K562 (cell line): ENCODE results near the gene ZDHHC11B. TPM values are rescaled to one million over a fixed set of nuclear protein-coding genes. Genes with fewer than 3 reads are reported as not detected.
"Not testable (repeated sequence)": the region's sequence is repeated elsewhere in the genome, so short reads cannot be mapped to it uniquely, and the experiment has no call there.

Experiments used
- ATAC-seq: fragments of 200-7000 bp; cut with Tn5 transposase; 3 replicates; pipeline ENCODE4 v1.9.1; 2020; ENCODE audit warnings: moderate library complexity
- BruUV-seq: library from RNA; stranded (reverse); fragments of 400-500 nt; replicated peaks from 2 replicates; lab custom pipeline; 2021; lab: Mats Ljungman, UMichigan
- CTCF ChIA-PET: fragments of 300-600 bp; formaldehyde crosslinking; extraction: SDS; loops from one replicate; lab custom pipeline; 2021; ENCODE audit warnings: low intra/inter-chr PET ratio; lab: Yijun Ruan, JAX
- POLR2A ChIA-PET: fragments of 300-600, 350-650 bp; sonication (Branson Sonifier 250); formaldehyde crosslinking; extraction: SDS; loops from one replicate; lab custom pipeline; 2021; ENCODE audit warnings: antibody characterized with exemption, inconsistent platforms; lab: Yijun Ruan, JAX
- DNase-seq, 4 experiments: peaks; one replicate each; pipeline versions ENCODE4 v3.0.0 to v3.0.0-alpha.2; 2011 to 2018; ENCODE audit warnings: low spot score in 3 of 4, mixed read lengths in 3 of 4; ENCODE audit errors: extremely low read depth in 1 of 4
- FAIRE-seq: peaks from 2 replicates; lab custom pipeline; 2011; peaks lifted over from hg19 to GRCh38; lab: Jason Lieb, UNC
- H2AFZ ChIP-seq: 2 replicates; pipeline ENCODE4 v1.6.0; 2011; ENCODE audit warnings: low read depth, low read length, control low read depth, inconsistent platforms
- H3K27ac ChIP-seq: fragments of 200-600 bp; 3 replicates; pipeline ENCODE4 v1.8.0; 2011; ENCODE audit warnings: low read depth, mild to moderate bottlenecking, control low read depth, inconsistent platforms, low read length, moderate library complexity, mixed read lengths; ENCODE audit errors: extremely low read depth
- H3K27me3 ChIP-seq, 2 experiments: fragments of 300-600 bp in 1 of 2; 2 replicates in 1 of 2; 3 replicates in 1 of 2; pipeline versions ENCODE4 v1.6.0 to v1.8.0; 2011; ENCODE audit warnings: inconsistent platforms in 2 of 2, low read length in 2 of 2, mild to moderate bottlenecking in 1 of 2, mixed read lengths in 1 of 2, moderate library complexity in 1 of 2; ENCODE audit not compliant: control insufficient read depth in 2 of 2, insufficient read depth in 2 of 2
- H3K36me3 ChIP-seq: fragments of 300-600 bp; 3 replicates; pipeline ENCODE4 v1.8.0; 2011; ENCODE audit warnings: mild to moderate bottlenecking, low read length, inconsistent platforms; ENCODE audit not compliant: control insufficient read depth, insufficient read depth
- H3K4me1 ChIP-seq, 2 experiments: fragments of 200-600 bp in 1 of 2; replicated peaks in 1 of 2; 2 replicates in 1 of 2; 3 replicates in 1 of 2; pipeline versions ENCODE4 v1.5.1 to v1.8.0; 2011; ENCODE audit warnings: inconsistent platforms in 2 of 2, low read length in 2 of 2, mild to moderate bottlenecking in 1 of 2, mixed read lengths in 1 of 2, moderate library complexity in 1 of 2; ENCODE audit not compliant: control insufficient read depth in 2 of 2, insufficient read depth in 2 of 2
- H3K4me2 ChIP-seq: 2 replicates; pipeline ENCODE4 v1.6.1; 2011; ENCODE audit warnings: low read length, control low read depth, inconsistent platforms, mixed read lengths; ENCODE audit not compliant: insufficient read depth
- H3K4me3 ChIP-seq: fragments of 200-600 bp; sonication (generic), shearing (Covaris generic); 2 replicates; pipeline ENCODE4 v1.5.1; 2016; ENCODE audit warnings: control low read depth, inconsistent platforms
- H3K79me2 ChIP-seq: fragments of 200-600 bp; 3 replicates; pipeline ENCODE4 v1.8.0; 2011; ENCODE audit warnings: low read length, inconsistent platforms; ENCODE audit not compliant: control insufficient read depth, insufficient read depth
- H3K9ac ChIP-seq, 2 experiments: 2 replicates each; pipeline versions ENCODE4 v1.6.0 to v1.6.1; 2011; ENCODE audit warnings: low read depth in 2 of 2, low read length in 2 of 2, control low read depth in 1 of 2, inconsistent platforms in 1 of 2, mild to moderate bottlenecking in 1 of 2, mixed read lengths in 1 of 2; ENCODE audit not compliant: insufficient read depth in 1 of 2
- H3K9me1 ChIP-seq: one replicate; pipeline ENCODE4 v1.6.0; 2011; ENCODE audit warnings: inconsistent platforms, mild to moderate bottlenecking, low read length, moderate library complexity; ENCODE audit not compliant: control insufficient read depth, insufficient read depth
- H3K9me3 ChIP-seq: replicated peaks from 2 replicates; pipeline ENCODE4 v1.5.1; 2011; ENCODE audit warnings: low read depth, low read length, inconsistent platforms; ENCODE audit not compliant: control insufficient read depth, insufficient read depth
- H4K20me1 ChIP-seq: replicated peaks from 2 replicates; pipeline ENCODE4 v1.6.1; 2011; ENCODE audit warnings: low read length, inconsistent platforms, mixed read lengths; ENCODE audit not compliant: control insufficient read depth, insufficient read depth
- BCL6 ChIP-seq: fragments of 250-450 bp; sonication (Bioruptor Pico); IDR thresholded peaks from 2 replicates; pipeline ENCODE4 v1.4.0; 2020
- DACH1 ChIP-seq: fragments of 450-650 bp; IDR thresholded peaks from 2 replicates; pipeline ENCODE4 v1.6.1; 2018; ENCODE audit not compliant: partially characterized antibody
- GABPA ChIP-seq: fragments of 200-800 bp; sonication (Bioruptor generic); conservative IDR thresholded peaks from 2 replicates; pipeline ENCODE4 v1.6.1; 2016; ENCODE audit warnings: low read depth, missing genetic modification characterization, missing compliant biosample characterization
- JUNB ChIP-seq: fragments of 450-650 bp; formaldehyde crosslinking; conservative IDR thresholded peaks from 2 replicates; pipeline ENCODE4 v1.4.0; 2020; ENCODE audit warnings: mild to moderate bottlenecking
- NBN ChIP-seq: fragments of 450-650 bp; IDR thresholded peaks from 2 replicates; pipeline ENCODE4 v1.6.1; 2016; ENCODE audit warnings: low read depth, mild to moderate bottlenecking
- RBM25 ChIP-seq: fragments of 200-400 bp; formaldehyde crosslinking; IDR thresholded peaks from 2 replicates; pipeline ENCODE4 v1.6.1; 2018; ENCODE audit warnings: low read length, low read depth, moderate library complexity; ENCODE audit not compliant: severe bottlenecking
- ZNF184 ChIP-seq: sonication (generic); formaldehyde crosslinking; IDR thresholded peaks from 2 replicates; pipeline ENCODE4 v1.5.0; 2020; ENCODE audit warnings: missing genetic modification reagents
- WGBS: fragments of 100-300 bp; shearing (Covaris generic); methylation state at CpG from one replicate; pipeline ENCODE4 v1.1.6; 2016; ENCODE audit warnings: low coverage, mixed read lengths; ENCODE audit not compliant: insufficient coverage; ENCODE audit errors: missing lambda C conversion rate; 5-methylcytosine and 5-hydroxymethylcytosine counted together
- in situ Hi-C: fragments of 300-500 bp; cut with MboI; formaldehyde crosslinking; loops from 4 replicates; pipeline ENCODE4 v1.15.0; 2018; ENCODE audit warnings: inconsistent platforms, mixed read lengths
- intact Hi-C: fragments of 100-400 bp; cut with micrococcal nuclease; formaldehyde crosslinking; loops from 2 replicates; pipeline ENCODE4 v1.14.2; 2022
- polyA plus RNA-seq, 8 experiments: library from polyadenylated mRNA; depleted of rRNA in 4 of 8; stranded (reverse) in 5 of 8; unstranded in 3 of 8; fragments of >200 nt; fragmentation: Nextera tagmentation in 2 of 8; fragmentation: Illumina TruSeq in 1 of 8; extraction: Ambion mirVana in 2 of 8; extraction: Trizol in 1 of 8; gene quantifications; 2 replicates each; pipeline versions ENCODE4 v1.2.1 to v1.2.3, GENCODE V29; 2011 to 2014; ENCODE audit warnings: inconsistent platforms in 1 of 8, missing spikeins in 1 of 8
- total RNA-seq, 7 experiments: library from RNA; depleted of rRNA in 6 of 7; stranded (reverse); fragments of >200 nt in 6 of 7; fragmentation: Illumina TruSeq in 2 of 7; extraction: Trizol in 2 of 7; gene quantifications; 2 replicates each; pipeline versions ENCODE4 v1.2.1 to v1.2.3, GENCODE V29; 2011 to 2021; ENCODE audit warnings: low replicate concordance in 1 of 7

The ZDHHC11B gene
- total and polyA plus RNA-seq, 9 of the 15 experiments (the other 6 are each of a cell fraction or from before 2014, with no cell fraction given), result 0.03 to 0.23 (median 0.15) TPM; not detected in 3

GRCh38 chr5:815449-815848 lies 30.9 kb upstream of the ZDHHC11B start:
- WGBS, result 0% methylated on average over 3 of the region's 3 CpGs
- no peaks in the 10 kb centered on the region for H3K79me2 ChIP-seq
- DNase-seq (no peak), FAIRE-seq (no peak), ATAC-seq (no peak)
- no peak overlapping the region for H3K4me2 ChIP-seq
- H3K4me3 ChIP-seq, result no peak overlapping the region
- H3K27me3 ChIP-seq, result peaks cover 34 to 36% of the 10 kb centered on the region in 2 experiments
- in situ Hi-C loops (no loop called here), intact Hi-C loops (no loop called here)
- peaks cover 2% of the 10 kb centered on the region; the same call in 1 of the 2 replicates for H3K9me3 ChIP-seq
- TF ChIP-seq NBN, result no peak
- no peak for TF ChIP-seq GABPA (tag)
- TF ChIP-seq BCL6 (CRISPR knock-in tag), result no peak
- TF ChIP-seq JUNB (CRISPR knock-in tag), result no peak
- no peak for TF ChIP-seq DACH1
- TF ChIP-seq ZNF184 (CRISPR knock-in tag), result peak; percentile 67
- peak; percentile 20 for TF ChIP-seq RBM25
- no peaks in the 10 kb centered on the region for H3K36me3 ChIP-seq
- no TSS peak for BruUV-seq
- H3K27ac ChIP-seq, result no peak overlapping the region
- POLR2A ChIA-PET, result no interaction called here
- CTCF ChIA-PET, result interaction anchor here (0.6 kb wide), 1 partner anchor 826 kb away, joined by 3 read pairs; no protein-coding TSS in a partner anchor
- no peak overlapping the region for H3K9ac ChIP-seq
- H3K4me1 ChIP-seq, result no peaks in the 10 kb centered on the region
- no peaks in the 10 kb centered on the region; the same call in 1 of the 2 replicates for H4K20me1 ChIP-seq
- no peaks in the 10 kb centered on the region for H3K9me1 ChIP-seq
- H2AFZ ChIP-seq, result no peak overlapping the region

DNA sequence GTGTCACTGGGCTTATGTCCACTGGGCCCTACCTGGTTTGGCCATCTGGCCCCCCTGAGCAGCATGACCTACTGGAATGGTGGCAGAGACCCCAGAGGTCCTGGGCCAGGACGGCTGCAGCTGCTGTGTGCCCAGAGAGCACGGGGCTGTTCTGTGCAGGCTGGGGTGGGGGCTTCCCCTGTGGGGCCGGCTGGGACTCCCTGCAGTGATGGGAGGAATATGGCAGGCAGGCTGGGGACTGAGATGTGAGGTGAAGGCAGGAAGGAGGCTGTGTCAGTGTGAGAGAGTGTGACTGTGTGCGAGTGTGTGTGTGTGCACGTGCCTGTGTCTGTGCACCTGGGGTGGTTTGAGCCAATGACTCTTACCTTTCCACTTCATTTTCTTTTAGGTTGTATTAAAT lies 29.0 kb upstream of the ZDHHC11B start:
- DNase-seq, H3K4me3 ChIP-seq, FAIRE-seq, in situ Hi-C loops, H3K4me1 ChIP-seq, H3K36me3 ChIP-seq, ATAC-seq, H3K4me2 ChIP-seq, H4K20me1 ChIP-seq, H3K79me2 ChIP-seq, POLR2A ChIA-PET, intact Hi-C loops, CTCF ChIA-PET, BruUV-seq, H3K9me1 ChIP-seq, H2AFZ ChIP-seq, H3K9ac ChIP-seq, H3K27ac ChIP-seq, H3K9me3 ChIP-seq: not testable (repeated sequence)
- H3K27me3 ChIP-seq, result peaks cover 17 to 20% of the 10 kb centered on the region in 2 experiments
- 0% methylated on average over 4 of the region's 5 CpGs for WGBS

- H3K9me3 ChIP-seq, H3K79me2 ChIP-seq, FAIRE-seq, POLR2A ChIA-PET, H3K9ac ChIP-seq, H3K4me1 ChIP-seq, H3K27me3 ChIP-seq, H3K9me1 ChIP-seq, CTCF ChIA-PET, H4K20me1 ChIP-seq, H3K27ac ChIP-seq, H3K4me3 ChIP-seq, H3K4me2 ChIP-seq, BruUV-seq, intact Hi-C loops, DNase-seq, H2AFZ ChIP-seq, in situ Hi-C loops, H3K36me3 ChIP-seq: not testable (repeated sequence)
- WGBS, result 0% methylated on average over 7 of the region's 9 CpGs
- ATAC-seq, result peak; percentile 53
Observed at GRCh38 chr5:811384-811783, 26.9 kb upstream of the ZDHHC11B start.
